ENCODE data around the gene DNAL1. TPM values are rescaled to one million over a fixed set of nuclear protein-coding genes. Genes with fewer than 3 reads are reported as not detected.

DNAL1 gene
- total and polyA plus RNA-seq, 2 experiments from 2014 or later, result 6.0 to 6.9 TPM

- H3K9me2 ChIP-seq (replicated peaks; ENCODE audit: insufficient read depth), result no peaks in the 10 kb centered on the region
- H3K36me3 ChIP-seq (replicated peaks; ENCODE audit: insufficient read depth, low read depth), result no peaks in the 10 kb centered on the region
- peaks cover 20% of the 10 kb centered on the region for H4K20me1 ChIP-seq (ENCODE audit: insufficient read depth, poor library complexity, severe bottlenecking)
- no peaks in the 10 kb centered on the region for H3K9me3 ChIP-seq (ENCODE audit: low read depth)
- H3K79me2 ChIP-seq, result peaks cover 35% of the 10 kb centered on the region
- WGBS (ENCODE audit: low lambda C conversion rate, missing lambda C conversion rate), result 92% methylated on average over 4 of the region's 4 CpGs
- no peak for DNase-seq (ENCODE audit: low spot score)
- H3K27me3 ChIP-seq, result no peaks in the 10 kb centered on the region
- H3K27ac ChIP-seq, result no peak overlapping the region
- H3K4me3 ChIP-seq, result no peak overlapping the region
- TF ChIP-seq EZH2 (IDR thresholded peaks at IDR 0.05; ENCODE audit: borderline replicate concordance) (no peak), CTCF (IDR thresholded peaks at IDR 0.05; ENCODE audit: poor library complexity) (no peak), EZH2phosphoT487 (IDR thresholded peaks at IDR 0.05; ENCODE audit: low read depth, severe bottlenecking, unreplicated experiment) (no peak)
- no peak overlapping the region for H2AFZ ChIP-seq
- peaks cover 41% of the 10 kb centered on the region for H3K4me1 ChIP-seq (ENCODE audit: insufficient read depth)
- no peak overlapping the region for H3K4me2 ChIP-seq
These were observed 70.9 kb downstream of the DNAL1 start for GRCh38 chr14:73715707-73716106.

- no peaks in the 10 kb centered on the region for H3K36me3 ChIP-seq (replicated peaks; ENCODE audit: insufficient read depth, low read depth)
- H3K79me2 ChIP-seq, result peaks cover 26% of the 10 kb centered on the region
- peak overlapping the region; percentile 45 for H3K27ac ChIP-seq
- H2AFZ ChIP-seq, result no peak overlapping the region
- H4K20me1 ChIP-seq (ENCODE audit: insufficient read depth, poor library complexity, severe bottlenecking), result peaks cover 11% of the 10 kb centered on the region
- H3K4me3 ChIP-seq, result no peak overlapping the region
- H3K9me3 ChIP-seq (ENCODE audit: low read depth), result no peaks in the 10 kb centered on the region
- WGBS (ENCODE audit: low lambda C conversion rate, missing lambda C conversion rate), result 55% methylated on average over 3 of the region's 3 CpGs
- H3K9me2 ChIP-seq (replicated peaks; ENCODE audit: insufficient read depth), result no peaks in the 10 kb centered on the region
- DNase-seq (ENCODE audit: low spot score), result peak; percentile 58
- peak overlapping the region; percentile 67 for H3K4me2 ChIP-seq
- peaks cover 32% of the 10 kb centered on the region for H3K4me1 ChIP-seq (ENCODE audit: insufficient read depth)
- TF ChIP-seq CTCF (IDR thresholded peaks at IDR 0.05; ENCODE audit: poor library complexity), result no peak
- no peak for TF ChIP-seq EZH2phosphoT487 (IDR thresholded peaks at IDR 0.05; ENCODE audit: low read depth, severe bottlenecking, unreplicated experiment)
- no peak for TF ChIP-seq EZH2 (IDR thresholded peaks at IDR 0.05; ENCODE audit: borderline replicate concordance)
- H3K27me3 ChIP-seq, result no peaks in the 10 kb centered on the region
These were observed 72.5 kb downstream of the DNAL1 start for GRCh38 chr14:73717266-73717665.

- Histone ChIP-seq H2AFZ (no peak overlapping the region), H4K20me1 (ENCODE audit: insufficient read depth, poor library complexity, severe bottlenecking) (peaks cover 5% of the 10 kb centered on the region), H3K4me3 (no peak overlapping the region), H3K9me2 (replicated peaks; ENCODE audit: insufficient read depth) (no peaks in the 10 kb centered on the region), H3K27ac (peak overlapping the region; percentile 45), H3K27me3 (no peaks in the 10 kb centered on the region), H3K4me1 (ENCODE audit: insufficient read depth) (peaks cover 27% of the 10 kb centered on the region), H3K79me2 (peaks cover 24% of the 10 kb centered on the region), H3K4me2 (peak overlapping the region; percentile 67), H3K36me3 (replicated peaks; ENCODE audit: insufficient read depth, low read depth) (no peaks in the 10 kb centered on the region), H3K9me3 (ENCODE audit: low read depth) (no peaks in the 10 kb centered on the region)
- 64% methylated on average over 20 of the region's 20 CpGs for WGBS (ENCODE audit: low lambda C conversion rate, missing lambda C conversion rate)
- TF ChIP-seq EZH2 (IDR thresholded peaks at IDR 0.05; ENCODE audit: borderline replicate concordance), result no peak
- TF ChIP-seq EZH2phosphoT487 (IDR thresholded peaks at IDR 0.05; ENCODE audit: low read depth, severe bottlenecking, unreplicated experiment), result no peak
- no peak for TF ChIP-seq CTCF (IDR thresholded peaks at IDR 0.05; ENCODE audit: poor library complexity)
- DNase-seq (ENCODE audit: low spot score), result peak; percentile 12
These were observed 73.1 kb downstream of the DNAL1 start for GRCh38 chr14:73717711-73718417.
